ENCODE results near the gene AGRP.

The AGRP gene

DNA sequence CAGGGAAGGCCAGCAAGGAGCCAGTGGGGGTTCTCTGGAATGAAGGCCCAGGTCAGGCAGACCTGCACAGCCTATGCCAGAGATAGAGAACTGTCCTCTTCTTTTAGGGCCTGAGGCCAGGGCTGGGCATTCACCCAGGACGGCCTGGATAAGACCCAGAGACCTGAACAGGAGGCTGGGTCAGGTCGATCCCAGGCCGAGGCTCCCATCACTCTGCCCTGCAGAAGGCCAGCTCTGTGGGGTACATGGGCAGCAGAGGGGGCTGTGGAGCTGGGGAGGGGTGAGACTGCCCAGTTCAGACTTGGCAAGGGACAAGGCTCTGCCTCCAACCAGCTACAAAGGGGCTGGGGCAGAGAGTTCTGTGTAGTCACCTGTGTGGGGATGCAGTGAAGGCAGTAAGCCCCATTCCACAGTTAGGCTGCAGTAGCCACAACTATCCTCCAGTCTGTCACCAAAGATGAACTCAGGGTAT, 37.9 kb downstream of the AGRP start:
- Histone ChIP-seq H3K23ac (ENCODE audit: low read length in 2 of 2) (no peak overlapping the region), H3K4me3 (ENCODE audit: insufficient read depth in 1 of 2, low read depth in 1 of 2, low read length in 2 of 2) (no peak overlapping the region), H3K27ac (ENCODE audit: low read length, poor library complexity, severe bottlenecking) (no peak overlapping the region), H3K79me1 (replicated peaks; ENCODE audit: low read length, poor library complexity, severe bottlenecking) (peaks cover 68% of the 10 kb centered on the region), H3K36me3 (ENCODE audit: control insufficient read depth in 1 of 2, insufficient read depth in 2 of 2, low read depth in 1 of 2, low read length in 2 of 2) (peaks cover 62 to 88% of the 10 kb centered on the region in 2 experiments), H2AK5ac (ENCODE audit: low read length, severe bottlenecking) (no peak overlapping the region), H2BK5ac (ENCODE audit: low read depth, low read length, poor library complexity, severe bottlenecking) (no peak overlapping the region), H4K91ac (ENCODE audit: low read length) (no peak overlapping the region), H3K4ac (ENCODE audit: low read depth in 1 of 2, low read length in 2 of 2) (no peak overlapping the region), H3K27me3 (ENCODE audit: control insufficient read depth in 1 of 2, insufficient read depth in 1 of 2, low read length in 2 of 2) (no peaks in the 10 kb centered on the region), H3K9me3 (ENCODE audit: control insufficient read depth, low read length) (no peaks in the 10 kb centered on the region), H2AFZ (ENCODE audit: low read depth, low read length) (no peak overlapping the region), H3K4me2 (ENCODE audit: low read length, poor library complexity, severe bottlenecking) (no peak overlapping the region), H2BK12ac (ENCODE audit: low read length in 2 of 2) (peak overlapping the region in 1 of 2 experiments; percentile 14), H3K9ac (ENCODE audit: low read length) (peak overlapping the region; percentile 65), H2BK15ac (ENCODE audit: low read depth, poor library complexity, severe bottlenecking) (peak overlapping the region; percentile 19), H3K4me1 (ENCODE audit: control insufficient read depth, insufficient read depth, low read depth, low read length) (peaks cover 37% of the 10 kb centered on the region), H3K18ac (ENCODE audit: low read depth in 1 of 2, low read length in 2 of 2) (no peak overlapping the region), H4K8ac (ENCODE audit: low read length) (no peak overlapping the region), H2BK120ac (ENCODE audit: low read depth, low read length) (no peak overlapping the region), H3K14ac (ENCODE audit: low read length in 2 of 2) (no peak overlapping the region)
- 94% methylated on average over 3 of the region's 3 CpGs for WGBS
- no peak for DNase-seq

DNA sequence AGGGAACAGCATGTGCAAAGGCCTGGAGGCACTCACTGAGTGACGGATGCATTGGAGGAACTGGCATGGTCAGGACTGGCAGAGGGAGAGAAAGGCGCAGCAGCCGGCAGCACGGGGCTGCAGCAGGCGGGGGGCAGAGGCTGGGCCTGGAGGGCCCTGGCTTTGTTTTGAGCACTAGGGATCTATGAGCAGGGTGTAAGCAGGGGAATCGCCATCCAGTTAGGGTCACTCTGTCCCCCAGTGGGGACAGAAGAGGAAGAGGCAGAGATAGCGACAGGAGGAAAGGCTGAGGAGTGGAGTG, 38.3 kb downstream of the AGRP start:
- H3K79me1 ChIP-seq (replicated peaks; ENCODE audit: low read length, poor library complexity, severe bottlenecking), result peaks cover 68% of the 10 kb centered on the region
- no peaks in the 10 kb centered on the region for H3K9me3 ChIP-seq (ENCODE audit: control insufficient read depth, low read length)
- H3K4me1 ChIP-seq (ENCODE audit: control insufficient read depth, insufficient read depth, low read depth, low read length), result peaks cover 37% of the 10 kb centered on the region
- no peak overlapping the region for H3K4ac ChIP-seq (ENCODE audit: low read depth in 1 of 2, low read length in 2 of 2)
- no peak overlapping the region for H2AFZ ChIP-seq (ENCODE audit: low read depth, low read length)
- H3K4me2 ChIP-seq (ENCODE audit: low read length, poor library complexity, severe bottlenecking), result no peak overlapping the region
- H2BK15ac ChIP-seq (ENCODE audit: low read depth, poor library complexity, severe bottlenecking), result peak overlapping the region; percentile 19
- no peak overlapping the region for H2AK5ac ChIP-seq (ENCODE audit: low read length, severe bottlenecking)
- H4K8ac ChIP-seq (ENCODE audit: low read length), result no peak overlapping the region
- 97% methylated on average over 7 of the region's 7 CpGs for WGBS
- H3K27ac ChIP-seq (ENCODE audit: low read length, poor library complexity, severe bottlenecking), result no peak overlapping the region
- peak overlapping the region in 1 of 2 experiments; percentile 15 for H3K18ac ChIP-seq (ENCODE audit: low read depth in 1 of 2, low read length in 2 of 2)
- H4K91ac ChIP-seq (ENCODE audit: low read length), result no peak overlapping the region
- H2BK120ac ChIP-seq (ENCODE audit: low read depth, low read length), result no peak overlapping the region
- no peak overlapping the region for H3K4me3 ChIP-seq (ENCODE audit: insufficient read depth in 1 of 2, low read depth in 1 of 2, low read length in 2 of 2)
- peak overlapping the region; percentile 51 for H3K9ac ChIP-seq (ENCODE audit: low read length)
- no peak overlapping the region for H3K14ac ChIP-seq (ENCODE audit: low read length in 2 of 2)
- H2BK12ac ChIP-seq (ENCODE audit: low read length in 2 of 2), result peak overlapping the region in 1 of 2 experiments; percentile 21
- no peak overlapping the region for H3K23ac ChIP-seq (ENCODE audit: low read length in 2 of 2)
- no peaks in the 10 kb centered on the region for H3K27me3 ChIP-seq (ENCODE audit: control insufficient read depth in 1 of 2, insufficient read depth in 1 of 2, low read length in 2 of 2)
- H3K36me3 ChIP-seq (ENCODE audit: control insufficient read depth in 1 of 2, insufficient read depth in 2 of 2, low read depth in 1 of 2, low read length in 2 of 2), result peaks cover 63 to 88% of the 10 kb centered on the region in 2 experiments
- H2BK5ac ChIP-seq (ENCODE audit: low read depth, low read length, poor library complexity, severe bottlenecking), result no peak overlapping the region
- DNase-seq, result no peak

DNA sequence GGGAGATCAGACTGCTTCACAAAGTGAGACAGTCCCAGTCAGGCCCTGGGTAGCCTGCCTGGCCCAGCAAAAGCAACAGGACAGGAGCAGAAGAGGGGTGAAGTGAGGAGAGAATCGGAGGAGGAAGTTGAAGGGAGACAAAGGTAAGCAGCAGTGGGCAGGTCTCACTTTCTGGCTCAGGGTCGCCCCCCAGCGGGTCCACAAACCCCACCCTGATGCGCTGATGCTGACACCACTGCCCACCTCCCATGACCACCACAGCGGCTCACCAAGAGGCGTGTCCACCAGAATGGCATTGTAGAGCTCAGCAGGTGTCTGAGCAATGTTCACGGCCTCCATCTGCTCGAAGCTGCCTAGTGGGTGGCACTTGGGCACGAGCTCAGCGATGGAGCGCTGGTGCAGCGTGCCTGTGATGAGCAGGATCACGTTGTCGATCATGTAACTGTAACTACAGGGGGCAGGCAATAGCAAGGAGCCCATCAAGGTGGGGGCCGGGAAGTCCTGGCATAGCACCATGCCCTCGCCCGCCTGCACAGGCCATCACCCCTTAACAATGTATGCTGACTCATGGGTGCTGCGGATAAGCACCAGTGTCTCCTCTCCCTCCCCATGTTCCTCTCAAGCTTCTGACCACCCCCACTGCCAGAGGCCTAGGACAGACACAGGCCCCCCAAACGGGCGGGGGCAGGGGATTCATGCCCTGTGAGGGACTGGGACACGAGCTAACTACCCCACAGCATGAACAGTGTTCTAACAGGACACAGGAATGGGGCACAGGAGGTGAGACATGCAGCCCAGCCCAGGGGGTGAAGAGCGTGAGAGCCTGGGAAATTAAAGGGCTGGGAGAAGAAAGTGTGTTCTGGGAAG, 38.9 kb downstream of the AGRP start:
- H2BK120ac ChIP-seq (ENCODE audit: low read depth, low read length), result no peak overlapping the region
- H3K4me3 ChIP-seq (ENCODE audit: insufficient read depth in 1 of 2, low read depth in 1 of 2, low read length in 2 of 2), result peak overlapping the region in 1 of 2 experiments; percentile 11
- no peak overlapping the region for H2AK5ac ChIP-seq (ENCODE audit: low read length, severe bottlenecking)
- no peaks in the 10 kb centered on the region for H3K27me3 ChIP-seq (ENCODE audit: control insufficient read depth in 1 of 2, insufficient read depth in 1 of 2, low read length in 2 of 2)
- H3K18ac ChIP-seq (ENCODE audit: low read depth in 1 of 2, low read length in 2 of 2), result peak overlapping the region in 1 of 2 experiments; percentile 15
- H2BK12ac ChIP-seq (ENCODE audit: low read length in 2 of 2), result no peak overlapping the region
- H3K4ac ChIP-seq (ENCODE audit: low read depth in 1 of 2, low read length in 2 of 2), result no peak overlapping the region
- no peaks in the 10 kb centered on the region for H3K9me3 ChIP-seq (ENCODE audit: control insufficient read depth, low read length)
- H3K27ac ChIP-seq (ENCODE audit: low read length, poor library complexity, severe bottlenecking), result no peak overlapping the region
- H4K91ac ChIP-seq (ENCODE audit: low read length), result no peak overlapping the region
- peak overlapping the region; percentile 51 for H3K9ac ChIP-seq (ENCODE audit: low read length)
- peaks cover 37% of the 10 kb centered on the region for H3K4me1 ChIP-seq (ENCODE audit: control insufficient read depth, insufficient read depth, low read depth, low read length)
- H2AFZ ChIP-seq (ENCODE audit: low read depth, low read length), result no peak overlapping the region
- H4K8ac ChIP-seq (ENCODE audit: low read length), result no peak overlapping the region
- no peak for DNase-seq
- H3K36me3 ChIP-seq (ENCODE audit: control insufficient read depth in 1 of 2, insufficient read depth in 2 of 2, low read depth in 1 of 2, low read length in 2 of 2), result peaks cover 60 to 86% of the 10 kb centered on the region in 2 experiments
- no peak overlapping the region for H3K23ac ChIP-seq (ENCODE audit: low read length in 2 of 2)
- no peak overlapping the region for H3K4me2 ChIP-seq (ENCODE audit: low read length, poor library complexity, severe bottlenecking)
- no peak overlapping the region for H2BK15ac ChIP-seq (ENCODE audit: low read depth, poor library complexity, severe bottlenecking)
- H3K79me1 ChIP-seq (replicated peaks; ENCODE audit: low read length, poor library complexity, severe bottlenecking), result peaks cover 65% of the 10 kb centered on the region
- 87% methylated on average over 21 of the region's 22 CpGs for WGBS
- no peak overlapping the region for H3K14ac ChIP-seq (ENCODE audit: low read length in 2 of 2)
- no peak overlapping the region for H2BK5ac ChIP-seq (ENCODE audit: low read depth, low read length, poor library complexity, severe bottlenecking)

DNA sequence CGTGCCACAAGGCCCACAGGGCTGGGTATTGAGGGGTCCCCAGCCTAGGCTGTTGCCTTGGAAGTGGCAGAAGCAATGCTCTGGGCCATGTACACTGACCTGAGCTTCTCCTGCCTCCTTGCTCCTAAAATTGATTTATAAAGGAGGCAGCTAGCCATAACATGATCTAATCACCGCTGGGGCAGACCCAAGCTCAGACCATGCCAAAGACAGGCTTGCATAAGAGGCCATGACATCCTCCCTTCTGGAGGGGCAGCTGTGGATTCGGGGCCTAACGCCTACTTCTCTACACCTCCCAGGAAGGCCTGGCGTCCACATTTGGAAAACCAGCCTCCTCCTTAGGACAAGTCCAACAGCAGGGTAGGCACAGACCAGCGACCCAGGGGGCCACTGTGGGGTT, 40.1 kb downstream of the AGRP start:
- Histone ChIP-seq H2BK5ac (ENCODE audit: low read depth, low read length, poor library complexity, severe bottlenecking) (no peak overlapping the region), H2BK15ac (ENCODE audit: low read depth, poor library complexity, severe bottlenecking) (no peak overlapping the region), H3K9ac (ENCODE audit: low read length) (peak overlapping the region; percentile 51), H3K14ac (ENCODE audit: low read length in 2 of 2) (no peak overlapping the region), H3K79me1 (replicated peaks; ENCODE audit: low read length, poor library complexity, severe bottlenecking) (peaks cover 54% of the 10 kb centered on the region), H2BK12ac (ENCODE audit: low read length in 2 of 2) (no peak overlapping the region), H2AK5ac (ENCODE audit: low read length, severe bottlenecking) (no peak overlapping the region), H3K36me3 (ENCODE audit: control insufficient read depth in 1 of 2, insufficient read depth in 2 of 2, low read depth in 1 of 2, low read length in 2 of 2) (peaks cover 63 to 86% of the 10 kb centered on the region in 2 experiments), H3K23ac (ENCODE audit: low read length in 2 of 2) (no peak overlapping the region), H3K27ac (ENCODE audit: low read length, poor library complexity, severe bottlenecking) (no peak overlapping the region), H3K4me3 (ENCODE audit: insufficient read depth in 1 of 2, low read depth in 1 of 2, low read length in 2 of 2) (peak overlapping the region in 1 of 2 experiments; percentile 45), H3K4me1 (ENCODE audit: control insufficient read depth, insufficient read depth, low read depth, low read length) (peaks cover 37% of the 10 kb centered on the region), H3K18ac (ENCODE audit: low read depth in 1 of 2, low read length in 2 of 2) (no peak overlapping the region), H2BK120ac (ENCODE audit: low read depth, low read length) (no peak overlapping the region), H3K4me2 (ENCODE audit: low read length, poor library complexity, severe bottlenecking) (no peak overlapping the region), H3K4ac (ENCODE audit: low read depth in 1 of 2, low read length in 2 of 2) (no peak overlapping the region), H4K91ac (ENCODE audit: low read length) (no peak overlapping the region), H4K8ac (ENCODE audit: low read length) (no peak overlapping the region), H3K9me3 (ENCODE audit: control insufficient read depth, low read length) (no peaks in the 10 kb centered on the region), H2AFZ (ENCODE audit: low read depth, low read length) (no peak overlapping the region), H3K27me3 (ENCODE audit: control insufficient read depth in 1 of 2, insufficient read depth in 1 of 2, low read length in 2 of 2) (no peaks in the 10 kb centered on the region)
- 89% methylated on average over 6 of the region's 6 CpGs for WGBS
- DNase-seq, result no peak
